Measurements from ENCODE around the gene RASSF8.
"Not testable (repeated sequence)": the region's sequence is repeated elsewhere in the genome, so short reads cannot be mapped to it uniquely, and the experiment has no call there.

The RASSF8 gene

GRCh38 chr12:26030371-26030770, 71.9 kb downstream of the RASSF8 start:
- no peak for DNase-seq (ENCODE audit: low read depth)

- DNase-seq (ENCODE audit: low read depth): no peak
Observed at GRCh38 chr12:26031318-26031717, 72.8 kb downstream of the RASSF8 start.

GRCh38 chr12:26031827-26032226, 73.3 kb downstream of the RASSF8 start:
- DNase-seq (ENCODE audit: low read depth): no peak

- DNase-seq (ENCODE audit: low read depth): no peak
Observed at GRCh38 chr12:26032290-26032689, 73.8 kb downstream of the RASSF8 start.

- DNase-seq (ENCODE audit: low read depth): no peak
Observed at GRCh38 chr12:26032719-26033241, 74.3 kb downstream of the RASSF8 start.

GRCh38 chr12:26034371-26035142, 76.1 kb downstream of the RASSF8 start:
- no peak for DNase-seq (ENCODE audit: low read depth)

GRCh38 chr12:26036877-26037276, 78.4 kb downstream of the RASSF8 start:
- DNase-seq (ENCODE audit: low read depth): no peak

GRCh38 chr12:26037615-26038220, 79.2 kb downstream of the RASSF8 start:
- DNase-seq (ENCODE audit: low read depth): no peak

GRCh38 chr12:26042645-26043044, 84.2 kb downstream of the RASSF8 start:
- no peak for DNase-seq (ENCODE audit: low read depth)

- no peak for DNase-seq (ENCODE audit: low read depth)
Observed at GRCh38 chr12:26043135-26044006, 84.9 kb downstream of the RASSF8 start.

GRCh38 chr12:26044007-26044394, 85.5 kb downstream of the RASSF8 start:
- DNase-seq (ENCODE audit: low read depth): no peak

GRCh38 chr12:26044592-26044991, 86.1 kb downstream of the RASSF8 start:
- DNase-seq (ENCODE audit: low read depth): no peak

- no peak for DNase-seq (ENCODE audit: low read depth)
Observed at GRCh38 chr12:26046203-26046602, 87.7 kb downstream of the RASSF8 start.

GRCh38 chr12:26046906-26047305, 88.4 kb downstream of the RASSF8 start:
- DNase-seq (ENCODE audit: low read depth): no peak

GRCh38 chr12:26047401-26048226, 89.1 kb downstream of the RASSF8 start:
- no peak for DNase-seq (ENCODE audit: low read depth)

GRCh38 chr12:26052652-26053051, 94.2 kb downstream of the RASSF8 start:
- DNase-seq (ENCODE audit: low read depth): no peak

GRCh38 chr12:26054383-26054782, 95.9 kb downstream of the RASSF8 start:
- DNase-seq (ENCODE audit: low read depth): no peak

GRCh38 chr12:26055087-26055486, 96.6 kb downstream of the RASSF8 start:
- no peak for DNase-seq (ENCODE audit: low read depth)

GRCh38 chr12:26056335-26056734, 97.9 kb downstream of the RASSF8 start:
- DNase-seq (ENCODE audit: low read depth): no peak

GRCh38 chr12:26057271-26057670, 98.8 kb downstream of the RASSF8 start:
- not testable (repeated sequence) for DNase-seq (ENCODE audit: low read depth)

GRCh38 chr12:26058308-26058707, 99.8 kb downstream of the RASSF8 start:
- DNase-seq (ENCODE audit: low read depth): no peak

GRCh38 chr12:26058818-26059217, 100.3 kb downstream of the RASSF8 start:
- no peak for DNase-seq (ENCODE audit: low read depth)

Data from stimulated activated CD8-positive, alpha-beta memory T cell treated with anti-CD3 and anti-CD28 coated beads, Interleukin-7, amount 100 ng/mL, for 24 hours (primary cell).